Endothelial cell (in vitro differentiated cells): Measurements from ENCODE around the gene ANKS1B. TPM values are rescaled to one million over a fixed set of nuclear protein-coding genes. Genes with fewer than 3 reads are reported as not detected.

Experiments
- DNase-seq: peaks from one replicate; pipeline ENCODE4 v3.0.0; 2021; ENCODE audit warnings: low spot score
- H3K27ac Mint-ChIP-seq: one replicate; pipeline ENCODE4 v1.8.0; 2021; ENCODE audit warnings: mixed read lengths, inconsistent platforms; ENCODE audit not compliant: unreplicated experiment
- H3K27me3 Mint-ChIP-seq: one replicate; pipeline ENCODE4 v1.8.0; 2021; ENCODE audit warnings: mild to moderate bottlenecking, moderate library complexity, mixed read lengths, inconsistent platforms; ENCODE audit not compliant: unreplicated experiment
- H3K36me3 Mint-ChIP-seq: one replicate; pipeline ENCODE4 v1.8.0; 2021; ENCODE audit warnings: mild to moderate bottlenecking, low read depth, mixed read lengths, inconsistent platforms; ENCODE audit not compliant: unreplicated experiment
- H3K4me1 Mint-ChIP-seq: one replicate; pipeline ENCODE4 v1.8.0; 2021; ENCODE audit warnings: mild to moderate bottlenecking, mixed read lengths, inconsistent platforms; ENCODE audit not compliant: unreplicated experiment
- H3K4me3 Mint-ChIP-seq: one replicate; pipeline ENCODE4 v1.8.0; 2021; ENCODE audit warnings: mild to moderate bottlenecking, mixed read lengths, inconsistent platforms; ENCODE audit not compliant: unreplicated experiment
- H3K9me3 Mint-ChIP-seq: one replicate; pipeline ENCODE4 v1.8.0; 2021; ENCODE audit warnings: mixed read lengths, inconsistent platforms; ENCODE audit not compliant: unreplicated experiment
- total RNA-seq: library from RNA; stranded (reverse); fragmentation: NEBNext Ultra II Directional; extraction: Animal tissue kit (Norgen Biotek cat#: 25700); gene quantifications from one replicate; pipeline ENCODE4 v1.2.1, GENCODE V29; 2021; ENCODE audit not compliant: unreplicated experiment
- TF ChIP-seq, protein P1 (sequence below): fragments of 200-600 bp; sonication (generic); IDR thresholded peaks from one replicate; pipeline ENCODE4 v1.5.0; 2021; ENCODE audit warnings: antibody characterized with exemption; ENCODE audit not compliant: unreplicated experiment

The ANKS1B gene
- total RNA-seq, 1 donor from 2014 or later: 2.6 TPM

DNA sequence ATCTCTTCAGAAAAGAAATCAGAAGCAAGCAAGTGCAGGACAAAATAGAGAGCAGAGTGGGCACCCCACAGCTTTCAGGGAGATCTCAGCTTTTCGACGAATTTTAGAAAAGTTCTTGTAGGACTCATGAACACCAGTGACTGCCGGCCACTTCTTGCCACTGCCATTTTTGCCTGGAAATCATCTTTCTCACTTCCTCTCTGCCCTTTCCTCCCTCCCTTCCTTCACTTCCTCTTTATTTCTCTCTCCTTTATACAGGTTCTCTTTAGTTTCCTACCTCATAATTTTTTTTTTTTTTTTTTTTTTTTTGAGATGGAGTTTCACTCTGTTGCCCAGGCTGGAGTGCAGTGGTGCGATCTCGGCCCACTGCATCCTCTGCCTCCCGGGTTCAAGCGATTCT lies 1154.1 kb downstream of the ANKS1B start:
- no peaks in the 10 kb centered on the region for H3K36me3 Mint-ChIP-seq
- no peak overlapping the region for H3K4me3 Mint-ChIP-seq
- TF ChIP-seq, protein P1, sequence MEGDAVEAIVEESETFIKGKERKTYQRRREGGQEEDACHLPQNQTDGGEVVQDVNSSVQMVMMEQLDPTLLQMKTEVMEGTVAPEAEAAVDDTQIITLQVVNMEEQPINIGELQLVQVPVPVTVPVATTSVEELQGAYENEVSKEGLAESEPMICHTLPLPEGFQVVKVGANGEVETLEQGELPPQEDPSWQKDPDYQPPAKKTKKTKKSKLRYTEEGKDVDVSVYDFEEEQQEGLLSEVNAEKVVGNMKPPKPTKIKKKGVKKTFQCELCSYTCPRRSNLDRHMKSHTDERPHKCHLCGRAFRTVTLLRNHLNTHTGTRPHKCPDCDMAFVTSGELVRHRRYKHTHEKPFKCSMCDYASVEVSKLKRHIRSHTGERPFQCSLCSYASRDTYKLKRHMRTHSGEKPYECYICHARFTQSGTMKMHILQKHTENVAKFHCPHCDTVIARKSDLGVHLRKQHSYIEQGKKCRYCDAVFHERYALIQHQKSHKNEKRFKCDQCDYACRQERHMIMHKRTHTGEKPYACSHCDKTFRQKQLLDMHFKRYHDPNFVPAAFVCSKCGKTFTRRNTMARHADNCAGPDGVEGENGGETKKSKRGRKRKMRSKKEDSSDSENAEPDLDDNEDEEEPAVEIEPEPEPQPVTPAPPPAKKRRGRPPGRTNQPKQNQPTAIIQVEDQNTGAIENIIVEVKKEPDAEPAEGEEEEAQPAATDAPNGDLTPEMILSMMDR: no peak
- peaks cover 5% of the 10 kb centered on the region for H3K27me3 Mint-ChIP-seq
- no peak overlapping the region for H3K27ac Mint-ChIP-seq
- H3K4me1 Mint-ChIP-seq: peaks cover 4% of the 10 kb centered on the region
- DNase-seq: no peak
- no peaks in the 10 kb centered on the region for H3K9me3 Mint-ChIP-seq

DNA sequence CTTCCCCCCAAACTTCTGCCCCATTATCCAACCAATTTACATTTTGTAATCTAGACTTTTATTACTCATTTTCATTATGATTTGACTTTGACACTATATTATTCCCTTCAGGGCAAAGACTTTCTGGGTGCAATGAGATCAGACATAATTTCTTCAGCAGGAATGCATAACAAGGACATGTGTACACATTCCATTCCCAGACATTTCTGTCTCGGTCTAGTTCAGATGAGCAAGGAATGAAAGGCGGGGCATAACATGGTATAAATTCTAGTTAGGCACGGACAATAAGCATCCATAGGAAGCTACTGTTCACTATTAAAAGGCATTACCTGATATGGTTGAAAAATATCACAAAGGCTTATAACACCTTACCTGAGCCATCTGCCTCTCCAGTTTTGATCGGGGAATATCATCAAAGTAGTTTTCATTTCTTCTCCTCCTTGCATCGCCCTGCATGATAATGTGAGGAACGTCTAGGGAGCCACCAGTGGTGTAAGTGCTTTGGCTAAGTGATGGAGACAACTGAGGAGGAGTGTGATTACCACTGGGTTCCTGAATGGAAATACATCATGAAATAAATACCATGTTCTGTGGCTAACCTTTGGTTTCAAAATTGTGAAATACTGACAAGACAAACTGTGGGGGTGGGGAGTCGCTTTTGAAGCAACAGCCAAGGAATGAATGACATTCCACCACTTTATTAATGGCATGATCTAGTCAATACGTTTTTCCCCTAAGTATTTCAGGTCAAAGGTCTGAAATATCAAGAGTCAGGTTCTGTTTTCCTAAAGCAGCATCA lies 1155.7 kb downstream of the ANKS1B start:
- Mint-ChIP-seq H3K27ac (no peak overlapping the region), H3K4me3 (no peak overlapping the region), H3K4me1 (peaks cover 4% of the 10 kb centered on the region), H3K27me3 (peaks cover 5% of the 10 kb centered on the region), H3K36me3 (no peaks in the 10 kb centered on the region), H3K9me3 (no peaks in the 10 kb centered on the region)
- TF ChIP-seq, protein P1: no peak
- no peak for DNase-seq

DNA sequence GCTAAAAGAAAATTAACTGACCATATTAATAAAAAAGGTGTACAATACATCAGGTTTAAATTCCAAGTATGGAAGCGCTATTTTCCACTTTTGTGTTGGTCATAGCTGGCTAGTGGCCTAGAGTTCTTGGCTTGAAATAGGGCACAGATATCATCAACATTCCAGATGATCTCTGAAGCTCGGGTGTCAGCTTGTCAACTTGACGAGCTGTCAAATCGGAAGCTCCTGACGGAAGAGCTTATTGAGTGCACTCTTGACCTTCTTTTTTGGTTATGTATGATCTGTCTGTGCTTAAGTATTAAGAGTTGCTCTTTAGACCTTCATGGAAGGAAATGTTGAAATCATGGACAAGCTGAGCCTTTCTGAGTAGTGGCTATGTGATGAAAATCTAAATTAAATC lies 1161.7 kb downstream of the ANKS1B start:
- Mint-ChIP-seq H3K4me1 (no peaks in the 10 kb centered on the region), H3K36me3 (no peaks in the 10 kb centered on the region), H3K27ac (no peak overlapping the region), H3K27me3 (no peaks in the 10 kb centered on the region), H3K9me3 (no peaks in the 10 kb centered on the region), H3K4me3 (no peak overlapping the region)
- TF ChIP-seq, protein P1: no peak
- no peak for DNase-seq

DNA sequence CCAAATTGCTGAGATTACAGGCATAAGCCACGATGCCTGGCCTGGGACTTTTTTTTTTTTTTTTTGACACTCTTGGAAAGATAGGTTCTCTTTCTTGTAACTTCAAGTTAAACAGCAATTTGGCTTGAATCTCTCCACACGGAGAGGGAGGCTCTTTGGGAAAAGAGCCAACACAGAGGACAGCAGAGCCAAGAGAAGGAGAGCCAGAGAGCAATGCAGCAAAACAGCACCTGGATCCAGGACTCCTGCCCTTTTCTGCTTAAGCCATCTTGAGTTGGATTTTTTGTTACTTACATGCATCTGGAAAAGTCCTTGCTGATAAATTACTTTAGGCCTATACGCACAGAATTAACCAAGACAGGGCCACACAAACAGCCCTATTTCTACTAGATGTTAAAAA lies 1162.9 kb downstream of the ANKS1B start:
- peaks cover 3% of the 10 kb centered on the region for H3K4me1 Mint-ChIP-seq
- H3K36me3 Mint-ChIP-seq: no peaks in the 10 kb centered on the region
- DNase-seq: no peak
- H3K4me3 Mint-ChIP-seq: no peak overlapping the region
- no peaks in the 10 kb centered on the region for H3K9me3 Mint-ChIP-seq
- TF ChIP-seq, protein P1: no peak
- H3K27ac Mint-ChIP-seq: no peak overlapping the region
- no peaks in the 10 kb centered on the region for H3K27me3 Mint-ChIP-seq

DNA sequence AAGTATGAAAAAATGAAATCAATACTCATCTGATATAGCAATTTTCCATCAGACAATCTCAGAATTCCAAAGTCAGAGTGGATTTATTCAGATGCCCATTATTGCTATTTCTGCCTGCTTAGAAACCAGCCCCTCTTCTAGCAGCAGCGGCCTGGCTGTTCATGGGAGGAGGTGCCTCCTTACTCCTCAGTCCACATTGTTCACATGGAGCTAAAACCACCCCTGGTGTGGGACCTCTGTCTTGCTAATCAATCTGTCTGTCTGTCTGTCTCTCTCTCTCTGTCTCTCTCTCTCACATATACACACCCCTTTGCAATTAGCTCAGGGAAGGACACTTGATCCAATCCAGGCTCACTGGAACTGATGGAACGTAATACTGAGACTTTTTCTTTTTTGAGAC lies 1163.5 kb downstream of the ANKS1B start:
- TF ChIP-seq, protein P1: no peak
- DNase-seq: no peak
- H3K4me3 Mint-ChIP-seq: no peak overlapping the region
- no peaks in the 10 kb centered on the region for H3K27me3 Mint-ChIP-seq
- peaks cover 3% of the 10 kb centered on the region for H3K4me1 Mint-ChIP-seq
- H3K9me3 Mint-ChIP-seq: no peaks in the 10 kb centered on the region
- no peak overlapping the region for H3K27ac Mint-ChIP-seq
- no peaks in the 10 kb centered on the region for H3K36me3 Mint-ChIP-seq
